ENCODE measurements around the gene MSI2.

DNA sequence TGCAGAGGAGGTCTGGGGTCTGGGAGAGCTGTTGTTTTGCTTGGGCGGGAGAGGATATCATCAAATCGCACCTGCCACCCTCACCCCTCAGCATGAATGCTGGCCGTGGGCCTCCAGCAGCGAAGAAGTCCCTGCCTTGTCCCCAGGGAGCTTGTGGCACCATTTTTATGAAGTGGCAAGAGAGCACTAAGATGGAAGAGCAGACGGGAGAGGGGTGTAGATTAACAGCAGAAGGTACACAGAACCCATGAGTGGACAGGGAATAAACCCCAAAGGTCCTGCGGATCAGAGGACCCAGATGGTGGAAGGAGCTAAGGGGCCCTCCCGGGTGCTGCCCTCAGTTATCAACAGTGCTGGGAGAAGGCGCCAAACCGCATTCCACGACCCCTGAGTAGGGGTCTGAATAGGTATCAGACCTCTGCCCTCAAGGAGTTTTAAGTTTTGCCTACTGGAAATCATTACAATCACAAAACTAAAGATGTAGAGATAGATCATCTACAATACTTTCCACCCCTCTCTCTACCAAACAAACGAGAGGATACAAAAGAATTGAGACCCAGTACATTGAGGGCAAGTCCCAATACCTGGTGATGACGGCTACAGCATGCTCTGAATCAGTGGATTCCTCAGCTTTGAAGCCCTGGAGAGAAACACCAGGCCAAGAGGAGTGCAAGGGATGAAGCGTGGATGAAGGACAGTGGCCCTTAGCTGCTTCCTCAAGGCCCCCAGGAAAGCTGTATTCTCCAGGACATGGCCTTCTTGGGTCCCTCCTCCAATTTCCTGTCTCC lies 428.6 kb downstream of the MSI2 start:
- TF ChIP-seq, protein P1, sequence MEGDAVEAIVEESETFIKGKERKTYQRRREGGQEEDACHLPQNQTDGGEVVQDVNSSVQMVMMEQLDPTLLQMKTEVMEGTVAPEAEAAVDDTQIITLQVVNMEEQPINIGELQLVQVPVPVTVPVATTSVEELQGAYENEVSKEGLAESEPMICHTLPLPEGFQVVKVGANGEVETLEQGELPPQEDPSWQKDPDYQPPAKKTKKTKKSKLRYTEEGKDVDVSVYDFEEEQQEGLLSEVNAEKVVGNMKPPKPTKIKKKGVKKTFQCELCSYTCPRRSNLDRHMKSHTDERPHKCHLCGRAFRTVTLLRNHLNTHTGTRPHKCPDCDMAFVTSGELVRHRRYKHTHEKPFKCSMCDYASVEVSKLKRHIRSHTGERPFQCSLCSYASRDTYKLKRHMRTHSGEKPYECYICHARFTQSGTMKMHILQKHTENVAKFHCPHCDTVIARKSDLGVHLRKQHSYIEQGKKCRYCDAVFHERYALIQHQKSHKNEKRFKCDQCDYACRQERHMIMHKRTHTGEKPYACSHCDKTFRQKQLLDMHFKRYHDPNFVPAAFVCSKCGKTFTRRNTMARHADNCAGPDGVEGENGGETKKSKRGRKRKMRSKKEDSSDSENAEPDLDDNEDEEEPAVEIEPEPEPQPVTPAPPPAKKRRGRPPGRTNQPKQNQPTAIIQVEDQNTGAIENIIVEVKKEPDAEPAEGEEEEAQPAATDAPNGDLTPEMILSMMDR (IDR thresholded peaks at IDR 0.05) = no peak
- TF ChIP-seq EP300 (IDR thresholded peaks at IDR 0.05) = no peak
- no peak for TF ChIP-seq POLR2A (IDR thresholded peaks at IDR 0.05)
- TF ChIP-seq POLR2AphosphoS5 (IDR thresholded peaks at IDR 0.05) = no peak

Data from sigmoid colon (tissue), 4 donors.